Uterus (tissue), 4 donors: ENCODE results near the gene MARCKSL1. TPM values are rescaled to one million over a fixed set of nuclear protein-coding genes. Genes with fewer than 3 reads are reported as not detected.

Experiments
- DNase-seq, 2 donors: peaks; one replicate each; pipeline ENCODE4 v3.0.0-alpha.2; 2019 to 2020
- H3K27ac ChIP-seq, 2 donors: fragments of 200-600 bp; sonication (generic); 1 replicate in 1 of 2; 2 replicates in 1 of 2; pipeline ENCODE4 v1.5.1; 2016 to 2018
- H3K27me3 ChIP-seq, 2 donors: fragments of 200-600 bp; sonication (generic); one replicate each; pipeline ENCODE4 v1.5.1; 2018 to 2019; ENCODE audit warnings: control low read depth in 1 of 2
- H3K36me3 ChIP-seq, 2 donors: fragments of 200-600 bp; sonication (generic); one replicate each; pipeline ENCODE4 v1.5.1; 2019; ENCODE audit warnings: control low read depth in 1 of 2
- H3K4me1 ChIP-seq, 2 donors: fragments of 200-600 bp; sonication (generic); one replicate each; pipeline ENCODE4 v1.5.1; 2018 to 2019; ENCODE audit warnings: control low read depth in 1 of 2
- H3K4me3 ChIP-seq, 2 donors: fragments of 200-600 bp; sonication (generic); 1 replicate in 1 of 2; 2 replicates in 1 of 2; pipeline ENCODE4 v1.5.1; 2018 to 2019; ENCODE audit warnings: mild to moderate bottlenecking in 1 of 2
- H3K9me3 ChIP-seq, 2 donors: fragments of 200-600 bp; sonication (generic); one replicate each; pipeline ENCODE4 v1.5.1; 2019; ENCODE audit warnings: control low read depth in 1 of 2
- CTCF ChIP-seq, 4 experiments: fragments of 200-600 bp in 2 of 4; fragments of 450-650 bp in 2 of 4; sonication (generic) in 2 of 4; IDR thresholded peaks; one replicate each; pipeline ENCODE4 v1.5.1; 2016 to 2019; ENCODE audit warnings: antibody characterized with exemption in 4 of 4, mild to moderate bottlenecking in 2 of 4, moderate library complexity in 1 of 4
- POLR2A ChIP-seq, 2 donors: fragments of 450-650 bp; IDR thresholded peaks; one replicate each; pipeline ENCODE4 v1.6.1; 2016; ENCODE audit warnings: antibody characterized with exemption in 2 of 2, mild to moderate bottlenecking in 1 of 2, moderate library complexity in 1 of 2
- intact Hi-C: fragments of 100-400 bp; cut with DNase I; formaldehyde crosslinking; loops from one replicate; pipeline ENCODE4 v1.15.1; 2023; ENCODE audit warnings: low total_unique reads
- total RNA-seq, 4 donors: library from RNA; depleted of rRNA in 3 of 4; stranded (reverse); fragments of >200 nt in 3 of 4; gene quantifications; one replicate each; pipeline versions ENCODE4 v1.1.0 to v1.2.4, GENCODE V29; 2014 to 2023
- donor health status: DM: yes; HTN: yes; CAD: no.

The MARCKSL1 gene
- total RNA-seq, 4 donors from 2014 or later, result 14.7 to 93.3 (median 53.0) TPM

GRCh38 chr1:32342704-32343103 is 6.7 kb upstream of the MARCKSL1 start:
- H3K4me1 ChIP-seq, result no peaks in the 10 kb centered on the region
- H3K36me3 ChIP-seq, result no peaks in the 10 kb centered on the region
- intact Hi-C loops, result no loop called here
- TF ChIP-seq CTCF (IDR thresholded peaks at IDR 0.05) (no peak), POLR2A (IDR thresholded peaks at IDR 0.05) (no peak)
- H3K27ac ChIP-seq, result no peak overlapping the region
- no peak overlapping the region for H3K4me3 ChIP-seq
- DNase-seq, result no peak
- H3K27me3 ChIP-seq, result no peaks in the 10 kb centered on the region
- no peaks in the 10 kb centered on the region for H3K9me3 ChIP-seq

- no peak for TF ChIP-seq POLR2A (IDR thresholded peaks at IDR 0.05)
- no peak for TF ChIP-seq CTCF (IDR thresholded peaks at IDR 0.05)
- Histone ChIP-seq H3K36me3 (no peaks in the 10 kb centered on the region), H3K4me1 (no peaks in the 10 kb centered on the region), H3K27ac (no peak overlapping the region), H3K4me3 (no peak overlapping the region), H3K27me3 (no peaks in the 10 kb centered on the region), H3K9me3 (no peaks in the 10 kb centered on the region)
- no peak for DNase-seq
- intact Hi-C loops, result no loop called here
These were observed 5.9 kb upstream of the MARCKSL1 start for GRCh38 chr1:32341971-32342370.

- intact Hi-C loops, result no loop called here
- H3K36me3 ChIP-seq, result no peaks in the 10 kb centered on the region
- no peak overlapping the region for H3K27ac ChIP-seq
- TF ChIP-seq POLR2A (IDR thresholded peaks at IDR 0.05), result no peak
- no peak for TF ChIP-seq CTCF (IDR thresholded peaks at IDR 0.05)
- H3K9me3 ChIP-seq, result no peaks in the 10 kb centered on the region
- DNase-seq, result no peak
- no peaks in the 10 kb centered on the region for H3K27me3 ChIP-seq
- no peak overlapping the region for H3K4me3 ChIP-seq
- H3K4me1 ChIP-seq, result no peaks in the 10 kb centered on the region
These were observed 5.2 kb upstream of the MARCKSL1 start for GRCh38 chr1:32341186-32341757.

- Histone ChIP-seq H3K27ac (no peak overlapping the region), H3K4me3 (no peak overlapping the region), H3K36me3 (no peaks in the 10 kb centered on the region), H3K27me3 (no peaks in the 10 kb centered on the region), H3K9me3 (no peaks in the 10 kb centered on the region), H3K4me1 (peaks cover 0 to 4% of the 10 kb centered on the region in 2 donors)
- no peak for DNase-seq
- TF ChIP-seq CTCF (IDR thresholded peaks at IDR 0.05) (no peak), POLR2A (IDR thresholded peaks at IDR 0.05) (no peak)
- intact Hi-C loops, result no loop called here
These were observed 3.4 kb upstream of the MARCKSL1 start for GRCh38 chr1:32339363-32339978.

- no peak overlapping the region for H3K4me3 ChIP-seq
- no peaks in the 10 kb centered on the region for H3K27me3 ChIP-seq
- H3K36me3 ChIP-seq, result no peaks in the 10 kb centered on the region
- no peaks in the 10 kb centered on the region for H3K9me3 ChIP-seq
- intact Hi-C loops, result no loop called here
- TF ChIP-seq CTCF (IDR thresholded peaks at IDR 0.05) (no peak), POLR2A (IDR thresholded peaks at IDR 0.05) (no peak)
- no peak for DNase-seq
- no peak overlapping the region for H3K27ac ChIP-seq
- H3K4me1 ChIP-seq, result peaks cover 0 to 4% of the 10 kb centered on the region in 2 donors
These were observed 2.7 kb upstream of the MARCKSL1 start for GRCh38 chr1:32338637-32339145.
